GM23248 (cell line): Measurements from ENCODE around the gene LRRIQ1. TPM values are rescaled to one million over a fixed set of nuclear protein-coding genes. Genes with fewer than 3 reads are reported as not detected.
"Not testable (repeated sequence)": the region's sequence is repeated elsewhere in the genome, so short reads cannot be mapped to it uniquely, and the experiment has no call there.

ENCODE experiments used
- DNase-seq: peaks from one replicate; pipeline ENCODE4 v3.0.0-alpha.2; 2015
- H2AFZ ChIP-seq: fragments of 200-600 bp; sonication (generic); 2 replicates; pipeline ENCODE4 v1.6.1; 2016; ENCODE audit warnings: antibody characterized with exemption
- H3F3A ChIP-seq: fragments of 200-600 bp; sonication (generic); 2 replicates; pipeline ENCODE4 v1.6.1; 2016; ENCODE audit warnings: mild to moderate bottlenecking, antibody characterized with exemption, mixed run types; ENCODE audit not compliant: insufficient read depth
- H3K27ac ChIP-seq: fragments of 200-600 bp; sonication (generic); 2 replicates; pipeline ENCODE4 v1.5.1; 2016; ENCODE audit warnings: mild to moderate bottlenecking
- H3K27me3 ChIP-seq: fragments of 200-600 bp; sonication (generic); replicated peaks from 2 replicates; pipeline ENCODE4 v1.6.1; 2016; ENCODE audit warnings: mild to moderate bottlenecking; ENCODE audit not compliant: insufficient read depth
- H3K36me3 ChIP-seq: fragments of 200-600 bp; sonication (generic); 2 replicates; pipeline ENCODE4 v1.6.1; 2016; ENCODE audit warnings: low read depth, mild to moderate bottlenecking
- H3K4me1 ChIP-seq: fragments of 200-600 bp; sonication (generic); 2 replicates; pipeline ENCODE4 v1.6.1; 2016; ENCODE audit warnings: mild to moderate bottlenecking; ENCODE audit not compliant: insufficient read depth
- H3K4me2 ChIP-seq: fragments of 200-600 bp; sonication (generic); one replicate; pipeline ENCODE4 v1.6.1; 2016; ENCODE audit warnings: mild to moderate bottlenecking; ENCODE audit not compliant: unreplicated experiment
- H3K4me3 ChIP-seq: fragments of 200-600 bp; sonication (generic); 2 replicates; pipeline ENCODE4 v1.5.1; 2016; ENCODE audit warnings: mild to moderate bottlenecking
- H3K79me2 ChIP-seq: fragments of 200-600 bp; sonication (generic); 2 replicates; pipeline ENCODE4 v1.6.1; 2016; ENCODE audit warnings: mild to moderate bottlenecking; ENCODE audit not compliant: insufficient read depth
- H3K9ac ChIP-seq: fragments of 200-600 bp; sonication (generic); 2 replicates; pipeline ENCODE4 v1.6.1; 2016; ENCODE audit warnings: mild to moderate bottlenecking
- H3K9me2 ChIP-seq: fragments of 200-600 bp; sonication (generic); 2 replicates; pipeline ENCODE4 v1.6.1; 2016; ENCODE audit warnings: mixed run types, mild to moderate bottlenecking, moderate library complexity; ENCODE audit not compliant: insufficient read depth
- H3K9me3 ChIP-seq: fragments of 200-600 bp; sonication (generic); one replicate; pipeline ENCODE4 v1.6.1; 2017; ENCODE audit warnings: low read depth
- H4K20me1 ChIP-seq: fragments of 200-600 bp; sonication (generic); 2 replicates; pipeline ENCODE4 v1.6.0; 2016; ENCODE audit not compliant: insufficient read depth
- EZH2 ChIP-seq: fragments of 200-600 bp; sonication (generic); IDR thresholded peaks from 2 replicates; pipeline ENCODE4 v1.6.1; 2018; ENCODE audit warnings: antibody characterized with exemption, mild to moderate bottlenecking; ENCODE audit not compliant: insufficient read depth, poor library complexity, severe bottlenecking
- EZH2phosphoT487 ChIP-seq: fragments of 200-600 bp; sonication (generic); IDR thresholded peaks from 2 replicates; pipeline ENCODE4 v1.6.1; 2018; ENCODE audit warnings: antibody characterized with exemption, moderate library complexity, mild to moderate bottlenecking, low read depth; ENCODE audit not compliant: insufficient read depth
- WGBS, 2 experiments: methylation state at CpG; one replicate each; pipeline ENCODE4 v1.1.6; 2015 to 2017; ENCODE audit warnings: low lambda C conversion rate in 2 of 2, low coverage in 1 of 2; ENCODE audit errors: missing lambda C conversion rate in 2 of 2; 5-methylcytosine and 5-hydroxymethylcytosine counted together
- in situ Hi-C: fragments of 300-500 bp; cut with MboI; formaldehyde crosslinking; loops from 2 replicates; pipeline ENCODE4 v1.15.0; 2020
- polyA plus RNA-seq: library from polyadenylated mRNA; unstranded; fragments of >200 nt; fragmentation: Nextera tagmentation; extraction: Ambion mirVana; gene quantifications from 2 replicates; pipeline ENCODE4 v1.2.1, GENCODE V29; 2016
- total RNA-seq: library from RNA; depleted of rRNA; stranded (reverse); fragments of >200 nt; shearing (Covaris generic); gene quantifications from 2 replicates; pipeline ENCODE4 v1.2.3, GENCODE V29; 2014

The LRRIQ1 gene
- total and polyA plus RNA-seq, 2 experiments from 2014 or later, result 0.11 to 0.88 TPM

DNA sequence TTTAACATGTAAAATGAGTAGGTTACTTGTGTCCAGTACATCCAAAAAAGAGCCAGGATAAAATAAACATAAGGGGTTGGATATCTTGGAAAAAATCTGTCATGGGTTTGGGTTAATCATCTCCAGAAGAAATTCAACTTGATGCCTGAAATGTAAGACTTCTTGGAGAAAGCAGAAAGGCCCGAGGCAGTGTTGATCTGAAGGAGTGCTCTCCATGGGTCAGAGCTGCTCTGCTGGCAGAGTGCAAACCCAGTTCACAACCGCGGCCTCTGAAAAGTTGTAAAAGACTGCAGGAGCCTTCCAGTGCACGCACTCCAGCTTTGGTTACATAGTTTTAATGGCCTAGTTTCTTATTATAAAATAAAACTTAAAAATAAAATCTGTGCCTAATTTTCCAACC is 146.5 kb downstream of the LRRIQ1 start:
- H4K20me1 ChIP-seq, result no peaks in the 10 kb centered on the region
- no peak overlapping the region for H3K4me2 ChIP-seq
- H2AFZ ChIP-seq, result no peak overlapping the region
- WGBS, 2 experiments, result 17% methylated on average over 4 of the region's 4 CpGs
- no peaks in the 10 kb centered on the region for H3K9me3 ChIP-seq
- H3K4me1 ChIP-seq, result no peaks in the 10 kb centered on the region
- H3K27me3 ChIP-seq, result no peaks in the 10 kb centered on the region
- H3K79me2 ChIP-seq, result no peaks in the 10 kb centered on the region
- no peak for DNase-seq
- no peaks in the 10 kb centered on the region for H3K36me3 ChIP-seq
- no peak overlapping the region for H3K27ac ChIP-seq
- H3F3A ChIP-seq, result no peaks in the 10 kb centered on the region
- no peak overlapping the region for H3K4me3 ChIP-seq
- TF ChIP-seq EZH2phosphoT487, result no peak
- no peak for TF ChIP-seq EZH2
- H3K9ac ChIP-seq, result no peak overlapping the region
- in situ Hi-C loops, result no loop called here
- no peaks in the 10 kb centered on the region for H3K9me2 ChIP-seq

DNA sequence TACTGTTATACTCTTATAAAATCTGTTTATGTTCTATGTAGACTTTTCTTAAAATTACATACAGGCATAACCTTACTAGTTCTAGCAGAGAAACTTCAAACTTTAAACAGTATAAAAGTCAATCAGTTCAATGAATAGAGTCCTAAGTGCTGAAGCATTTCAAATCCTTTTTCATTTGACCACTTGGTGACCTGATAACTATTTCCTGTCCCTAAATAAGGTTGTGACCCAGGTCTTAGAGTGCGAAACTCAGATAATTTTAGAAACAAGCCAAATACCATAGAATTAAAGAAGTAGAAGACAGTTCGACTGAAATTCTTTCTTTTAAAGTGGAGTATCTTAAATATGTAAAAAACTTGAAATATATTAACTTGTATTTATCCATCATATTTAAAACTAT is 147.7 kb downstream of the LRRIQ1 start:
- H3K4me1 ChIP-seq, result no peaks in the 10 kb centered on the region
- no peaks in the 10 kb centered on the region for H3K79me2 ChIP-seq
- DNase-seq, result no peak
- no peaks in the 10 kb centered on the region for H3F3A ChIP-seq
- no peak overlapping the region for H3K9ac ChIP-seq
- TF ChIP-seq EZH2phosphoT487 (no peak), EZH2 (no peak)
- in situ Hi-C loops, result no loop called here
- no peak overlapping the region for H3K27ac ChIP-seq
- 59 to 62% methylated on average over 2 of the region's 2 CpGs for WGBS, 2 experiments
- no peaks in the 10 kb centered on the region for H3K36me3 ChIP-seq
- H4K20me1 ChIP-seq, result no peaks in the 10 kb centered on the region
- H3K27me3 ChIP-seq, result no peaks in the 10 kb centered on the region
- no peak overlapping the region for H3K4me2 ChIP-seq
- no peak overlapping the region for H3K4me3 ChIP-seq
- no peak overlapping the region for H2AFZ ChIP-seq
- no peaks in the 10 kb centered on the region for H3K9me3 ChIP-seq
- no peaks in the 10 kb centered on the region for H3K9me2 ChIP-seq

DNA sequence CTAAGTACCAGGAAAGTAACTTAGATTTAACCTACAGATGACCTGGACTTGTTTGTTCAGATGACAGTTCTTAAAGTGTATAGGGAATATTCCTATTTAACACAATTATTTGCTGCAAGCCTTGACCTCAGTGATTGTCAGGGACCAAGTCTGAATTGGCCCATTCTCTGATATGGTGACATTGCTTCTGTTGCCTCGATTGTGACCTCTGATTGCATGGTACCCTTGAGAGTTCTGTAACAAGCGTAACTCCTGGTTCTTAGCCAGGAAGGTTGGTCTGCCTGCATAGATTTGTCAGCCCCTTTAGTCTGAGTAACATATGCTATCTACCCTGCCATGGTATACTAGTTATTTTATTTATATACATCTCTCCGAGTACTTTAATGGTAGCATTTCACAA is 150.1 kb downstream of the LRRIQ1 start:
- no peaks in the 10 kb centered on the region for H4K20me1 ChIP-seq
- no peaks in the 10 kb centered on the region for H3K4me1 ChIP-seq
- H3K27ac ChIP-seq, result no peak overlapping the region
- in situ Hi-C loops, result no loop called here
- no peak for DNase-seq
- H3K9me3 ChIP-seq, result no peaks in the 10 kb centered on the region
- H2AFZ ChIP-seq, result no peak overlapping the region
- WGBS, 2 experiments, result 52 to 59% methylated on average over 3 of the region's 3 CpGs
- no peak overlapping the region for H3K4me2 ChIP-seq
- no peaks in the 10 kb centered on the region for H3K79me2 ChIP-seq
- no peaks in the 10 kb centered on the region for H3F3A ChIP-seq
- H3K4me3 ChIP-seq, result no peak overlapping the region
- no peaks in the 10 kb centered on the region for H3K36me3 ChIP-seq
- H3K27me3 ChIP-seq, result no peaks in the 10 kb centered on the region
- TF ChIP-seq EZH2phosphoT487 (no peak), EZH2 (no peak)
- H3K9me2 ChIP-seq, result no peaks in the 10 kb centered on the region
- no peak overlapping the region for H3K9ac ChIP-seq

DNA sequence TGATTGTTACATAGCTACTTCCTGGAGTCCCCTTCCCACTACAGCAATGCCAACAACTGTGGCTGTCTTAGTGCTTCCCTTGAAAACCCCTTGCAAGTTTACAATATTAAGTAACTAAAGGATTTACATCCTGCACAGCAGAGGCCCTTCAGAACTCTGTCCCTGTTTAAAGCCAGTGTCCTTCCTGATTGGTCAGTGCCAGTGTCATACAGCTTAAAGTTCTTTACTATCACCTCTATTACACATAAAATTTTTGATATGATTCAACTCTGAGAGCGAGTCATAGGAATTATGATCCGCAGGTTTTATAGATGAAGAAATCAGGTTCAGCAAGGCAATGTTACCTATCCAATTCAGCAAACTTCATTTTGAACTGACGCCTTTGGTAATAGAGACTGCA is 152.5 kb downstream of the LRRIQ1 start:
- TF ChIP-seq EZH2phosphoT487, result no peak
- TF ChIP-seq EZH2, result no peak
- Histone ChIP-seq H2AFZ (no peak overlapping the region), H3K79me2 (no peaks in the 10 kb centered on the region), H4K20me1 (no peaks in the 10 kb centered on the region), H3K4me2 (no peak overlapping the region), H3K36me3 (no peaks in the 10 kb centered on the region), H3K27me3 (no peaks in the 10 kb centered on the region), H3K27ac (no peak overlapping the region), H3K9ac (no peak overlapping the region), H3F3A (no peaks in the 10 kb centered on the region), H3K4me3 (no peak overlapping the region), H3K9me3 (no peaks in the 10 kb centered on the region), H3K4me1 (no peaks in the 10 kb centered on the region), H3K9me2 (no peaks in the 10 kb centered on the region)
- in situ Hi-C loops, result no loop called here
- DNase-seq, result no peak
- WGBS, 2 experiments, result 60 to 65% methylated on average over 3 of the region's 3 CpGs

DNA sequence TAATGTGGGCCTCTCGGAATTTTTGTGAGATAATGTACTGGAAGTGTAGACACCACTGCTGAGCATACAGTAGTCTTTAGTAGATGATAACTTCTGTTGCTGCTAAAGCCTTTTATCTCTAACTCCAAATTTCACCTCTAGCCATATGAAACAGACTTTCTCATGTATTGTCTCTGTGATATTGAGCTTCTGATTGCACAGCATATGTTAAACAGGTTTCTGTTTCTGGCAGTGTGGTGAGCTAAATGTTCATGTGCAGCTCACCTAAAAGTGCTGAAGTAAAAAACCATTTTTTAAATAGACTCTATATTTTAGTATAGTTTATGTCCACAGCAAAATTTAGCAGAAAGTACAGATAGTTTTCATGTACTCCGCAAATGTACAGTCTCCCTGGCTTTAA is 154.6 kb downstream of the LRRIQ1 start:
- WGBS, 2 experiments, result 31 to 40% methylated on average over 2 of the region's 2 CpGs
- Histone ChIP-seq H3K9ac (no peak overlapping the region), H3K4me3 (no peak overlapping the region), H4K20me1 (no peaks in the 10 kb centered on the region), H3K27me3 (no peaks in the 10 kb centered on the region), H3K4me1 (no peaks in the 10 kb centered on the region), H3F3A (no peaks in the 10 kb centered on the region), H3K4me2 (no peak overlapping the region), H2AFZ (no peak overlapping the region), H3K9me2 (no peaks in the 10 kb centered on the region), H3K79me2 (no peaks in the 10 kb centered on the region), H3K27ac (no peak overlapping the region), H3K36me3 (no peaks in the 10 kb centered on the region), H3K9me3 (no peaks in the 10 kb centered on the region)
- no peak for DNase-seq
- TF ChIP-seq EZH2phosphoT487 (no peak), EZH2 (no peak)
- in situ Hi-C loops, result no loop called here

DNA sequence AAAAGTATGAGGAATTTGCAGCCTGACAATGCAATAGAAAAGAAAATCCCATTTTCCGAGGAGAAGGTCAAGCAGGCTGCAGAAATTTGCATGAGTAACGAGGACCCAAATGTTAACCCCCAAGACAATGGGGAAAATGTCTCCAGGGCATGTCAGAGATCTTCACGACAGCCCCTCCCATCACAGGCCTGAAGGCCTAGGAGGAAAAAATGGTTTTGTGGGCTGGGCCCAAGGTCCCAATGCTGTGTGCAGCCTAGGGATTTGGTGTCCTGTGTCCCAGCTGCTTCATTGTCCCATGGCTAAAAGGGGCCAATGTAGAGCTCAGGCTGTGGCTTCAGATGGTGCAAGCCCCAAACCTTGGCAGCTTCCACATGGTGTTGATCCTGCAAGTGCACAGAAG is 167.7 kb downstream of the LRRIQ1 start:
- in situ Hi-C loops, H3K79me2 ChIP-seq, H3F3A ChIP-seq, H3K27me3 ChIP-seq, DNase-seq, H3K9me2 ChIP-seq, H3K27ac ChIP-seq, H3K9ac ChIP-seq, H3K4me1 ChIP-seq, H3K4me2 ChIP-seq, H3K36me3 ChIP-seq, H4K20me1 ChIP-seq, H3K4me3 ChIP-seq, H3K9me3 ChIP-seq, H2AFZ ChIP-seq: not testable (repeated sequence)
- WGBS, 2 experiments, result 22 to 24% methylated on average over 3 of the region's 3 CpGs
